ENCODE data around the gene PIK3R5.

DNA sequence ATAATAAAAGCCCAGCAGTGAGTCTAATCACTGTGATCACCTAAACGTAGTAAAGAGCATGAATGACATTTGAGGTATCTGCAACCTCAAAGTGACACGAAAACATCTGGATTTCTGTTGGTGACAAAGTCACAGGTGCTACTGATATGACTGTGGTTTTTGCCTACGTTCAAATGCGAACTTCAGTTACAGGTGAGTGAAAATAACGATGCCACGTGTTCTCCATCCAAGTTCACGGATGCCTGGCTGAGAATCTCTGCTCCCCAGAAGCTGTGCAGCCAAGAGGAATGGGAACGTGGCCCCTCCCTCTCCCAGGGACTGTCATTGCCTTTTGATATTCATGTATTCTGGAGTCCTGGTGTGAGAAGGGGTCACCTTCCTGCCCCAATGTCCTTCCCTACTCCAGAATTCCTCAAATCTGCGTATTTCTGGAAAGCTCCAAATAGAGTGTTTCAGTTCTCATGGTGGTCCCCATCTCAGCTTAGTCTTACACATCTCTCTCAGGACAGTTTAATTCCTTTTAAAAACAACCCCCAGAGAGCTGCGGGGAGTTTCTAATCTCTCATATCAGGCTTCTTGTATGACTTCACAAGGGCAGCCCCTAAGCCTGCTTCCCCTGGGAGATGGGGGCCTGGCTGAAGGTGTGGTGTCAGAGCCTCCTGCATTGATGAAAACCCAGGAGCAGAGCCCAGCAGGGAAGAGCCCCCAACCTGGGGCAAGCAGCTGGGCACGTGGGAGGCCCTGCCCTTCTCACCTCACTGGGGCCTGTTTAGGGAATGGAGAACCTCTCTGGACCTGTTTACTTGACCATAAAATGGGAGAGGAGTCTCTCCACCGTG lies 25.8 kb downstream of the PIK3R5 start:
- TF ChIP-seq, protein P1, sequence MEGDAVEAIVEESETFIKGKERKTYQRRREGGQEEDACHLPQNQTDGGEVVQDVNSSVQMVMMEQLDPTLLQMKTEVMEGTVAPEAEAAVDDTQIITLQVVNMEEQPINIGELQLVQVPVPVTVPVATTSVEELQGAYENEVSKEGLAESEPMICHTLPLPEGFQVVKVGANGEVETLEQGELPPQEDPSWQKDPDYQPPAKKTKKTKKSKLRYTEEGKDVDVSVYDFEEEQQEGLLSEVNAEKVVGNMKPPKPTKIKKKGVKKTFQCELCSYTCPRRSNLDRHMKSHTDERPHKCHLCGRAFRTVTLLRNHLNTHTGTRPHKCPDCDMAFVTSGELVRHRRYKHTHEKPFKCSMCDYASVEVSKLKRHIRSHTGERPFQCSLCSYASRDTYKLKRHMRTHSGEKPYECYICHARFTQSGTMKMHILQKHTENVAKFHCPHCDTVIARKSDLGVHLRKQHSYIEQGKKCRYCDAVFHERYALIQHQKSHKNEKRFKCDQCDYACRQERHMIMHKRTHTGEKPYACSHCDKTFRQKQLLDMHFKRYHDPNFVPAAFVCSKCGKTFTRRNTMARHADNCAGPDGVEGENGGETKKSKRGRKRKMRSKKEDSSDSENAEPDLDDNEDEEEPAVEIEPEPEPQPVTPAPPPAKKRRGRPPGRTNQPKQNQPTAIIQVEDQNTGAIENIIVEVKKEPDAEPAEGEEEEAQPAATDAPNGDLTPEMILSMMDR (IDR thresholded peaks at IDR 0.05; ENCODE audit: low read depth, low read length): no peak
- no peak for TF ChIP-seq POLR2A (IDR thresholded peaks at IDR 0.05; ENCODE audit: extremely low read depth, insufficient read length)
